Osteocyte (in vitro differentiated cells): Measurements from ENCODE around the gene CDK11A. TPM values are rescaled to one million over a fixed set of nuclear protein-coding genes. Genes with fewer than 3 reads are reported as not detected.

Experiments
- DNase-seq: peaks from one replicate; pipeline ENCODE4 v3.0.0; 2021; ENCODE audit warnings: mixed read lengths; ENCODE audit not compliant: unreplicated experiment; ENCODE audit errors: extremely low spot score
- H3K27ac Mint-ChIP-seq: one replicate; pipeline ENCODE4 v1.8.0; 2021; ENCODE audit warnings: mild to moderate bottlenecking, mixed read lengths; ENCODE audit not compliant: unreplicated experiment
- H3K27me3 Mint-ChIP-seq: one replicate; pipeline ENCODE4 v1.8.0; 2021; ENCODE audit warnings: mixed read lengths; ENCODE audit not compliant: unreplicated experiment
- H3K36me3 Mint-ChIP-seq: one replicate; pipeline ENCODE4 v1.8.0; 2021; ENCODE audit warnings: mixed read lengths; ENCODE audit not compliant: unreplicated experiment
- H3K4me1 Mint-ChIP-seq: one replicate; pipeline ENCODE4 v1.8.0; 2021; ENCODE audit warnings: mixed read lengths; ENCODE audit not compliant: unreplicated experiment
- H3K4me3 Mint-ChIP-seq: one replicate; pipeline ENCODE4 v1.8.0; 2021; ENCODE audit warnings: mild to moderate bottlenecking, moderate library complexity, mixed read lengths; ENCODE audit not compliant: unreplicated experiment
- H3K9me3 Mint-ChIP-seq: one replicate; pipeline ENCODE4 v1.8.0; 2021; ENCODE audit warnings: mixed read lengths; ENCODE audit not compliant: unreplicated experiment
- CTCF ChIP-seq: fragments of 200-600 bp; sonication (generic); IDR thresholded peaks from 2 replicates; pipeline ENCODE4 v1.5.0; 2021; ENCODE audit warnings: antibody characterized with exemption, mild to moderate bottlenecking, moderate library complexity
- total RNA-seq: library from RNA; stranded (reverse); gene quantifications from 2 replicates; pipeline ENCODE4 v1.2.1, GENCODE V29; 2021

CDK11A gene
- total RNA-seq, 1 donor from 2014 or later, result 51.3 TPM

GRCh38 chr1:1757422-1758058 lies 33.4 kb upstream of the CDK11A start:
- Mint-ChIP-seq H3K4me1 (no peaks in the 10 kb centered on the region), H3K27ac (no peak overlapping the region), H3K36me3 (peaks cover 29% of the 10 kb centered on the region), H3K9me3 (no peaks in the 10 kb centered on the region), H3K4me3 (no peak overlapping the region), H3K27me3 (no peaks in the 10 kb centered on the region)
- no peak for TF ChIP-seq CTCF
- DNase-seq, result no peak

GRCh38 chr1:1756661-1757421 lies 32.7 kb upstream of the CDK11A start:
- no peaks in the 10 kb centered on the region for H3K9me3 Mint-ChIP-seq
- no peak overlapping the region for H3K27ac Mint-ChIP-seq
- H3K4me1 Mint-ChIP-seq, result no peaks in the 10 kb centered on the region
- H3K36me3 Mint-ChIP-seq, result peaks cover 30% of the 10 kb centered on the region
- DNase-seq, result no peak
- no peak for TF ChIP-seq CTCF
- H3K27me3 Mint-ChIP-seq, result no peaks in the 10 kb centered on the region
- H3K4me3 Mint-ChIP-seq, result no peak overlapping the region

GRCh38 chr1:1755852-1756251 lies 31.7 kb upstream of the CDK11A start:
- Mint-ChIP-seq H3K4me1 (no peaks in the 10 kb centered on the region), H3K4me3 (no peak overlapping the region), H3K36me3 (peaks cover 22% of the 10 kb centered on the region), H3K27ac (no peak overlapping the region), H3K27me3 (no peaks in the 10 kb centered on the region), H3K9me3 (no peaks in the 10 kb centered on the region)
- no peak for TF ChIP-seq CTCF
- no peak for DNase-seq

GRCh38 chr1:1755426-1755825 lies 31.3 kb upstream of the CDK11A start:
- Mint-ChIP-seq H3K4me3 (no peak overlapping the region), H3K4me1 (no peaks in the 10 kb centered on the region)
- TF ChIP-seq CTCF, result no peak

GRCh38 chr1:1754051-1754815 lies 30.1 kb upstream of the CDK11A start:
- Mint-ChIP-seq H3K4me3 (no peak overlapping the region), H3K36me3 (peaks cover 20% of the 10 kb centered on the region), H3K27ac (no peak overlapping the region), H3K4me1 (no peaks in the 10 kb centered on the region), H3K9me3 (no peaks in the 10 kb centered on the region), H3K27me3 (no peaks in the 10 kb centered on the region)
- no peak for DNase-seq
- no peak for TF ChIP-seq CTCF

More at GRCh38 chr1:1755426-1755825, 31.3 kb upstream of the CDK11A start:
- Mint-ChIP-seq H3K36me3 (peaks cover 22% of the 10 kb centered on the region), H3K27me3 (no peaks in the 10 kb centered on the region), H3K9me3 (no peaks in the 10 kb centered on the region), H3K27ac (no peak overlapping the region)
- DNase-seq, result no peak
